HepG2 (cell line): ENCODE measurements around the gene TDG. TPM values are rescaled to one million over a fixed set of nuclear protein-coding genes. Genes with fewer than 3 reads are reported as not detected.

Source experiments
- CBX2 ChIP-seq, 2 experiments: fragments of 200-600 bp in 1 of 2; sonication (generic); formaldehyde crosslinking in 1 of 2; IDR thresholded peaks; 2 replicates each; pipeline versions ENCODE4 v1.7.0 to v1.8.1; 2018 to 2022; ENCODE audit warnings: low read depth in 2 of 2, low read length in 1 of 2, mild to moderate bottlenecking in 1 of 2, missing genetic modification reagents in 1 of 2
- ELK4 ChIP-seq: sonication (generic); formaldehyde crosslinking; IDR thresholded peaks from 2 replicates; pipeline ENCODE4 v1.9.0; 2021; ENCODE audit warnings: missing genetic modification reagents, borderline replicate concordance
- ETV5 ChIP-seq: IDR thresholded peaks from 2 replicates; pipeline ENCODE4 v1.6.1; 2018; ENCODE audit warnings: missing biosample characterization, missing genetic modification reagents, inconsistent platforms, borderline replicate concordance
- GABPA ChIP-seq, 2 experiments: IDR thresholded peaks; 2 replicates each; pipeline ENCODE4 v1.6.1; 2011 to 2016; ENCODE audit warnings: low read depth in 2 of 2, low read length in 1 of 2, missing biosample characterization in 1 of 2, missing genetic modification characterization in 1 of 2
- GATAD2A ChIP-seq: IDR thresholded peaks from 2 replicates; pipeline ENCODE4 v1.6.1; 2016
- MAZ ChIP-seq, 2 experiments: sonication (generic) in 1 of 2; formaldehyde crosslinking in 1 of 2; IDR thresholded peaks; 2 replicates each; pipeline versions ENCODE4 v1.5.0 to v1.6.1; 2012 to 2020; ENCODE audit warnings: low read depth in 2 of 2, mild to moderate bottlenecking in 2 of 2, borderline replicate concordance in 1 of 2, improper control_type of control experiment in 1 of 2, low read length in 1 of 2, missing genetic modification reagents in 1 of 2, moderate library complexity in 1 of 2
- MEIS1 ChIP-seq: sonication (generic); formaldehyde crosslinking; IDR thresholded peaks from 2 replicates; pipeline ENCODE4 v1.9.0; 2021; ENCODE audit warnings: mild to moderate bottlenecking, missing genetic modification reagents, moderate library complexity, borderline replicate concordance
- MIXL1 ChIP-seq: IDR thresholded peaks from 2 replicates; pipeline ENCODE4 v1.6.1; 2016
- NR2F6 ChIP-seq, 2 experiments: IDR thresholded peaks; 2 replicates each; pipeline ENCODE4 v1.6.1; 2016; ENCODE audit warnings: antibody characterized with exemption in 1 of 2, mild to moderate bottlenecking in 1 of 2
- SATB2 ChIP-seq: sonication (generic); formaldehyde crosslinking; IDR thresholded peaks from 2 replicates; pipeline ENCODE4 v1.5.0; 2020; ENCODE audit warnings: missing genetic modification reagents
- SCMH1 ChIP-seq: sonication (generic); formaldehyde crosslinking; IDR thresholded peaks from 2 replicates; pipeline ENCODE4 v1.9.0; 2021; ENCODE audit warnings: missing genetic modification reagents, mild to moderate bottlenecking, borderline replicate concordance
- ZBTB44 ChIP-seq: sonication (generic); formaldehyde crosslinking; IDR thresholded peaks from 2 replicates; pipeline ENCODE4 v1.4.0; 2020; ENCODE audit warnings: missing genetic modification reagents
- ZC3H4 ChIP-seq: sonication (generic); formaldehyde crosslinking; IDR thresholded peaks from 2 replicates; pipeline ENCODE4 v1.4.0; 2020; ENCODE audit warnings: missing genetic modification reagents, borderline replicate concordance
- ZFP90 ChIP-seq: sonication (generic); formaldehyde crosslinking; IDR thresholded peaks from 2 replicates; pipeline ENCODE4 v1.8.0; 2022; ENCODE audit warnings: missing genetic modification reagents, mild to moderate bottlenecking, inconsistent platforms, borderline replicate concordance
- ZNF570 ChIP-seq: sonication (generic); formaldehyde crosslinking; IDR thresholded peaks from 2 replicates; pipeline ENCODE4 v1.4.0; 2020; ENCODE audit warnings: mild to moderate bottlenecking, missing genetic modification reagents, borderline replicate concordance
- ZNF670 ChIP-seq: sonication (generic); formaldehyde crosslinking; IDR thresholded peaks from 2 replicates; pipeline ENCODE4 v1.8.0; 2022; ENCODE audit warnings: mild to moderate bottlenecking, missing genetic modification reagents, borderline replicate concordance
- polyA plus RNA-seq, 8 experiments: library from polyadenylated mRNA; depleted of rRNA in 3 of 8; stranded (reverse) in 7 of 8; unstranded in 1 of 8; fragments of >200 nt; fragmentation: Illumina TruSeq in 4 of 8; extraction: Trizol in 4 of 8; gene quantifications; 2 replicates each; pipeline versions ENCODE4 v1.2.1 to v1.2.3, GENCODE V29; 2011 to 2016; ENCODE audit warnings: low read depth in 4 of 8, missing spikeins in 1 of 8, mixed read lengths in 1 of 8; ENCODE audit not compliant: insufficient read depth in 1 of 8
- total RNA-seq, 5 experiments: library from RNA; depleted of rRNA; stranded (reverse); fragments of >200 nt; fragmentation: Illumina TruSeq; extraction: Trizol; gene quantifications; 2 replicates each; pipeline ENCODE4 v1.2.3, GENCODE V29; 2016; ENCODE audit warnings: low read depth in 1 of 5
- TF ChIP-seq, protein P1 (sequence below): sonication (generic); formaldehyde crosslinking; IDR thresholded peaks from 2 replicates; pipeline ENCODE4 v1.4.0; 2020; ENCODE audit warnings: mild to moderate bottlenecking, missing genetic modification reagents
- TF ChIP-seq, protein P2 (sequence below): sonication (generic); formaldehyde crosslinking; IDR thresholded peaks from 2 replicates; pipeline ENCODE4 v1.4.0; 2020; ENCODE audit warnings: missing genetic modification reagents, mild to moderate bottlenecking, borderline replicate concordance
- TF ChIP-seq, protein P3 (sequence below): sonication (generic); formaldehyde crosslinking; IDR thresholded peaks from 2 replicates; pipeline ENCODE4 v1.5.0; 2020; ENCODE audit warnings: missing genetic modification reagents, mild to moderate bottlenecking, borderline replicate concordance

Gene TDG
- total and polyA plus RNA-seq, 2 of the 13 experiments (the other 11 are each of a cell fraction or from before 2014, with no cell fraction given), result 14.2 to 19.5 TPM

- TF ChIP-seq MAZ (IDR thresholded peaks at IDR 0.05; ENCODE audit: borderline replicate concordance, low read depth, low read length), result no peak
- no peak for TF ChIP-seq MAZ (CRISPR knock-in tag; IDR thresholded peaks at IDR 0.05; ENCODE audit: low read depth)
- no peak for TF ChIP-seq ELK4 (CRISPR knock-in tag)
- no peak for TF ChIP-seq ZBTB44
- no peak for TF ChIP-seq ZFP90
- TF ChIP-seq ZC3H4 (CRISPR knock-in tag), result no peak
- TF ChIP-seq SATB2, result no peak
- TF ChIP-seq MIXL1 (CRISPR knock-in tag), result no peak
- no peak for TF ChIP-seq GABPA (IDR thresholded peaks at IDR 0.05; ENCODE audit: low read depth, low read length)
- no peak for TF ChIP-seq GABPA (CRISPR knock-in tag; IDR thresholded peaks at IDR 0.05; ENCODE audit: low read depth)
- TF ChIP-seq GATAD2A (CRISPR knock-in tag), result peak; percentile 62; the same call in 1 of the 2 replicates
- TF ChIP-seq ZNF670, result no peak
- TF ChIP-seq, protein P1, sequence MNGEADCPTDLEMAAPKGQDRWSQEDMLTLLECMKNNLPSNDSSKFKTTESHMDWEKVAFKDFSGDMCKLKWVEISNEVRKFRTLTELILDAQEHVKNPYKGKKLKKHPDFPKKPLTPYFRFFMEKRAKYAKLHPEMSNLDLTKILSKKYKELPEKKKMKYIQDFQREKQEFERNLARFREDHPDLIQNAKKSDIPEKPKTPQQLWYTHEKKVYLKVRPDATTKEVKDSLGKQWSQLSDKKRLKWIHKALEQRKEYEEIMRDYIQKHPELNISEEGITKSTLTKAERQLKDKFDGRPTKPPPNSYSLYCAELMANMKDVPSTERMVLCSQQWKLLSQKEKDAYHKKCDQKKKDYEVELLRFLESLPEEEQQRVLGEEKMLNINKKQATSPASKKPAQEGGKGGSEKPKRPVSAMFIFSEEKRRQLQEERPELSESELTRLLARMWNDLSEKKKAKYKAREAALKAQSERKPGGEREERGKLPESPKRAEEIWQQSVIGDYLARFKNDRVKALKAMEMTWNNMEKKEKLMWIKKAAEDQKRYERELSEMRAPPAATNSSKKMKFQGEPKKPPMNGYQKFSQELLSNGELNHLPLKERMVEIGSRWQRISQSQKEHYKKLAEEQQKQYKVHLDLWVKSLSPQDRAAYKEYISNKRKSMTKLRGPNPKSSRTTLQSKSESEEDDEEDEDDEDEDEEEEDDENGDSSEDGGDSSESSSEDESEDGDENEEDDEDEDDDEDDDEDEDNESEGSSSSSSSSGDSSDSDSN, result peak; percentile 59
- 0 out of 2 replicates have a peak, but pooled peaks have one; percentile 55 for TF ChIP-seq ZNF570
- TF ChIP-seq NR2F6 (IDR thresholded peaks at IDR 0.05), result no peak; the same call in 1 of the 2 replicates
- no peak for TF ChIP-seq NR2F6 (CRISPR knock-in tag; IDR thresholded peaks at IDR 0.05)
- no peak for TF ChIP-seq SCMH1 (CRISPR knock-in tag)
- no peak for TF ChIP-seq CBX2 (IDR thresholded peaks at IDR 0.05; ENCODE audit: low read depth, low read length)
- no peak for TF ChIP-seq CBX2 (CRISPR knock-in tag; IDR thresholded peaks at IDR 0.05; ENCODE audit: low read depth)
- no peak for TF ChIP-seq ETV5
- TF ChIP-seq, protein P2, sequence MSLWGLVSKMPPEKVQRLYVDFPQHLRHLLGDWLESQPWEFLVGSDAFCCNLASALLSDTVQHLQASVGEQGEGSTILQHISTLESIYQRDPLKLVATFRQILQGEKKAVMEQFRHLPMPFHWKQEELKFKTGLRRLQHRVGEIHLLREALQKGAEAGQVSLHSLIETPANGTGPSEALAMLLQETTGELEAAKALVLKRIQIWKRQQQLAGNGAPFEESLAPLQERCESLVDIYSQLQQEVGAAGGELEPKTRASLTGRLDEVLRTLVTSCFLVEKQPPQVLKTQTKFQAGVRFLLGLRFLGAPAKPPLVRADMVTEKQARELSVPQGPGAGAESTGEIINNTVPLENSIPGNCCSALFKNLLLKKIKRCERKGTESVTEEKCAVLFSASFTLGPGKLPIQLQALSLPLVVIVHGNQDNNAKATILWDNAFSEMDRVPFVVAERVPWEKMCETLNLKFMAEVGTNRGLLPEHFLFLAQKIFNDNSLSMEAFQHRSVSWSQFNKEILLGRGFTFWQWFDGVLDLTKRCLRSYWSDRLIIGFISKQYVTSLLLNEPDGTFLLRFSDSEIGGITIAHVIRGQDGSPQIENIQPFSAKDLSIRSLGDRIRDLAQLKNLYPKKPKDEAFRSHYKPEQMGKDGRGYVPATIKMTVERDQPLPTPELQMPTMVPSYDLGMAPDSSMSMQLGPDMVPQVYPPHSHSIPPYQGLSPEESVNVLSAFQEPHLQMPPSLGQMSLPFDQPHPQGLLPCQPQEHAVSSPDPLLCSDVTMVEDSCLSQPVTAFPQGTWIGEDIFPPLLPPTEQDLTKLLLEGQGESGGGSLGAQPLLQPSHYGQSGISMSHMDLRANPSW (CRISPR knock-in tag), result no peak
- 0 out of 2 replicates have a peak, but pooled peaks have one; percentile 17 for TF ChIP-seq MEIS1 (CRISPR knock-in tag)
- TF ChIP-seq, protein P3, sequence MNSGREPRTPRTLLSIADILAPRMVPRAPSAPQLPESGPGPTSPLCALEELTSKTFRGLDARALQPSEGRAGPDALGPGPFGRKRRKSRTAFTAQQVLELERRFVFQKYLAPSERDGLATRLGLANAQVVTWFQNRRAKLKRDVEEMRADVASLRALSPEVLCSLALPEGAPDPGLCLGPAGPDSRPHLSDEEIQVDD (CRISPR knock-in tag), result no peak
Observed at GRCh38 chr12:103929046-103929783, 36.5 kb upstream of the TDG start (continued).
